ENCODE measurements around the gene TTC19. TPM values are rescaled to one million over a fixed set of nuclear protein-coding genes. Genes with fewer than 3 reads are reported as not detected.

TTC19 gene
- total and polyA plus RNA-seq, 8 donors: 31.6 to 70.5 (median 59.9) TPM

GRCh38 chr17:15966879-15967248 lies 32.8 kb upstream of the TTC19 start:
- H3K27me3 ChIP-seq: no peaks in the 10 kb centered on the region
- H3K4me3 ChIP-seq: no peak overlapping the region
- H3K9me3 ChIP-seq: no peaks in the 10 kb centered on the region
- no peaks in the 10 kb centered on the region for H3K36me3 ChIP-seq
- peak; percentile 81 for ATAC-seq
- intact Hi-C loops (cut with DNase I): no loop called here
- no peak for TF ChIP-seq CTCF (IDR thresholded peaks at IDR 0.05)
- H3K4me1 ChIP-seq: peaks cover 13 to 38% of the 10 kb centered on the region in 2 donors
- peak overlapping the region; percentile 78 to 83 for H3K27ac ChIP-seq
- DNase-seq: peak in 2 of 4 donors; percentile 74 to 86

- Histone ChIP-seq H3K27ac (peak overlapping the region in 1 of 2 donors; percentile 83), H3K4me1 (peaks cover 13 to 38% of the 10 kb centered on the region in 2 donors), H3K9me3 (no peaks in the 10 kb centered on the region), H3K4me3 (no peak overlapping the region), H3K36me3 (no peaks in the 10 kb centered on the region), H3K27me3 (no peaks in the 10 kb centered on the region)
- no peak for TF ChIP-seq CTCF (IDR thresholded peaks at IDR 0.05)
- intact Hi-C loops (cut with DNase I): no loop called here
- DNase-seq: no peak
- ATAC-seq: no peak
Measured at GRCh38 chr17:15967706-15968399, 31.8 kb upstream of the TTC19 start.

GRCh38 chr17:15969463-15969862 lies 30.2 kb upstream of the TTC19 start:
- intact Hi-C loops (cut with DNase I): no loop called here

GRCh38 chr17:15970500-15970899 lies 29.1 kb upstream of the TTC19 start:
- Histone ChIP-seq H3K4me3 (no peak overlapping the region), H3K27me3 (no peaks in the 10 kb centered on the region), H3K27ac (no peak overlapping the region), H3K4me1 (peaks cover 13 to 32% of the 10 kb centered on the region in 2 donors), H3K9me3 (no peaks in the 10 kb centered on the region), H3K36me3 (peaks cover 0 to 12% of the 10 kb centered on the region in 2 donors)
- intact Hi-C loops (cut with DNase I): no loop called here
- ATAC-seq: no peak
- no peak for TF ChIP-seq CTCF (IDR thresholded peaks at IDR 0.05)
- DNase-seq: peak in 1 of 4 donors; percentile 2

More at GRCh38 chr17:15969463-15969862, 30.2 kb upstream of the TTC19 start:
- DNase-seq (peak in 1 of 4 donors; percentile 10), ATAC-seq (no peak)
- peaks cover 13 to 38% of the 10 kb centered on the region in 2 donors for H3K4me1 ChIP-seq
- no peak overlapping the region for H3K4me3 ChIP-seq
- no peaks in the 10 kb centered on the region for H3K27me3 ChIP-seq
- H3K36me3 ChIP-seq: peaks cover 0 to 2% of the 10 kb centered on the region in 2 donors
- no peaks in the 10 kb centered on the region for H3K9me3 ChIP-seq
- TF ChIP-seq CTCF (IDR thresholded peaks at IDR 0.05): no peak
- no peak overlapping the region for H3K27ac ChIP-seq

- Histone ChIP-seq H3K4me3 (no peak overlapping the region), H3K27ac (no peak overlapping the region), H3K9me3 (no peaks in the 10 kb centered on the region), H3K27me3 (no peaks in the 10 kb centered on the region), H3K4me1 (peaks cover 6 to 25% of the 10 kb centered on the region in 2 donors), H3K36me3 (peaks cover 0 to 15% of the 10 kb centered on the region in 2 donors)
- ATAC-seq (no peak), DNase-seq (peak in 1 of 4 donors; percentile 3)
- intact Hi-C loops (cut with DNase I): no loop called here
- TF ChIP-seq CTCF (IDR thresholded peaks at IDR 0.05): no peak
Measured at GRCh38 chr17:15971098-15971678, 28.4 kb upstream of the TTC19 start.

All from left lung (tissue), 10 donors.